Loucy (cell line): ENCODE results near the gene SLC5A2.

ENCODE experiments used
- EZH2phosphoT487 ChIP-seq: fragments of 200-600 bp; IDR thresholded peaks from 2 replicates; pipeline ENCODE4 v1.6.1; 2018; ENCODE audit warnings: antibody characterized with exemption, mild to moderate bottlenecking, moderate library complexity, borderline replicate concordance
- TF ChIP-seq, protein P1 (sequence below): fragments of 200-600 bp; sonication (generic); conservative IDR thresholded peaks from 2 replicates; pipeline ENCODE4 v1.5.1; 2014; ENCODE audit warnings: mild to moderate bottlenecking, antibody characterized with exemption, low read length

DNA sequence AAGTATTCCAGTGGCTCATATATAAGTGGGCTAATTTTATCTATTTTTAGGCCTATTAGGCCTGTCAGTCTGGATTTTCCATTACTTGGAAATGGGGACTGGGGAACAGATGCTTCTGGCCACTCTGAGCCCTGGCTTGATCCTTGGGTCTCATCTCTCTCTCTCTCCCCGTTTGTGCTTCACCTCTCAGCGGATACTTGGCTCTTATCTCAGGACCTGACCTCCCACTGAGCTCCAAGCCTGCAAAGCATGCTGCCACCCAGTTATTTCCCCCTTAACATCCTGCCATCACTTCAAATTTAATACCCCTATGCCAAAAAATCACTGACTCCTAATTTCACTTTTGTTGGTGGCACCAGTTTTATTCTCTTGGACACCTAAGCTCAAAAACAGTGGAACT is 44.5 kb upstream of the SLC5A2 start:
- TF ChIP-seq, protein P1, sequence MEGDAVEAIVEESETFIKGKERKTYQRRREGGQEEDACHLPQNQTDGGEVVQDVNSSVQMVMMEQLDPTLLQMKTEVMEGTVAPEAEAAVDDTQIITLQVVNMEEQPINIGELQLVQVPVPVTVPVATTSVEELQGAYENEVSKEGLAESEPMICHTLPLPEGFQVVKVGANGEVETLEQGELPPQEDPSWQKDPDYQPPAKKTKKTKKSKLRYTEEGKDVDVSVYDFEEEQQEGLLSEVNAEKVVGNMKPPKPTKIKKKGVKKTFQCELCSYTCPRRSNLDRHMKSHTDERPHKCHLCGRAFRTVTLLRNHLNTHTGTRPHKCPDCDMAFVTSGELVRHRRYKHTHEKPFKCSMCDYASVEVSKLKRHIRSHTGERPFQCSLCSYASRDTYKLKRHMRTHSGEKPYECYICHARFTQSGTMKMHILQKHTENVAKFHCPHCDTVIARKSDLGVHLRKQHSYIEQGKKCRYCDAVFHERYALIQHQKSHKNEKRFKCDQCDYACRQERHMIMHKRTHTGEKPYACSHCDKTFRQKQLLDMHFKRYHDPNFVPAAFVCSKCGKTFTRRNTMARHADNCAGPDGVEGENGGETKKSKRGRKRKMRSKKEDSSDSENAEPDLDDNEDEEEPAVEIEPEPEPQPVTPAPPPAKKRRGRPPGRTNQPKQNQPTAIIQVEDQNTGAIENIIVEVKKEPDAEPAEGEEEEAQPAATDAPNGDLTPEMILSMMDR: no peak
- TF ChIP-seq EZH2phosphoT487: no peak
